Adrenal gland (tissue), 12 donors: ENCODE data around the gene ZNF284. TPM values are rescaled to one million over a fixed set of nuclear protein-coding genes. Genes with fewer than 3 reads are reported as not detected.
"Not testable (repeated sequence)": the region's sequence is repeated elsewhere in the genome, so short reads cannot be mapped to it uniquely, and the experiment has no call there.

Experiments used
- DNase-seq, 7 donors: peaks; one replicate each; pipeline ENCODE4 v3.0.0-alpha.2; 2019 to 2020
- H3K27ac ChIP-seq, 5 donors: fragments of 200-600 bp; sonication (generic) in 4 of 5; 1 replicate in 3 of 5; 2 replicates in 2 of 5; pipeline versions ENCODE4 v1.5.1 to v1.8.0; 2016 to 2020; ENCODE audit warnings: mild to moderate bottlenecking in 1 of 5
- H3K27me3 ChIP-seq: fragments of 200-600 bp; 2 replicates; pipeline ENCODE4 v1.8.0; 2021
- H3K36me3 ChIP-seq, 2 donors: fragments of 200-600 bp; replicated peaks in 1 of 2; 1 replicate in 1 of 2; 2 replicates in 1 of 2; pipeline versions ENCODE4 v1.5.1 to v1.8.0; 2018 to 2022
- H3K4me1 ChIP-seq, 2 donors: fragments of 200-600 bp; replicated peaks in 1 of 2; 1 replicate in 1 of 2; 2 replicates in 1 of 2; pipeline versions ENCODE4 v1.5.1 to v1.8.0; 2018 to 2021
- H3K4me3 ChIP-seq, 4 donors: fragments of 200-600 bp; sonication (generic) in 3 of 4; one replicate each; pipeline ENCODE4 v1.5.1; 2016 to 2018
- H3K9me3 ChIP-seq, 3 donors: fragments of 200-600 bp; sonication (generic) in 1 of 3; replicated peaks in 1 of 3; 1 replicate in 2 of 3; 2 replicates in 1 of 3; pipeline versions ENCODE4 v1.5.1 to v1.8.0; 2016 to 2021
- POLR2A ChIP-seq, 2 donors: fragments of 450-650 bp; IDR thresholded peaks; one replicate each; pipeline ENCODE4 v1.6.1; 2017; ENCODE audit warnings: antibody characterized with exemption in 2 of 2, mild to moderate bottlenecking in 2 of 2, moderate library complexity in 1 of 2
- WGBS, 4 donors: extraction: QIAGEN DNeasy Blood & Tissue Kit in 2 of 4; methylation state at CpG; one replicate each; pipeline versions ENCODE4 v1.1.5 to v1.1.7; 2013 to 2017; 5-methylcytosine and 5-hydroxymethylcytosine counted together
- intact Hi-C, 2 donors: fragments of 100-400 bp; cut with DNase I; formaldehyde crosslinking; loops; one replicate each; pipeline versions ENCODE4 v1.14.1 to v1.15.0; 2022 to 2023
- polyA plus RNA-seq, 3 donors: library from polyadenylated mRNA; stranded (reverse); fragments of 200-250 nt in 2 of 3; fragments of 350-450 nt in 1 of 3; fragmentation: Illumina TruSeq in 1 of 3; extraction: RNeasy Lipid Tissue Mini Kit (QIAGEN cat#74804) in 1 of 3; gene quantifications; one replicate each; pipeline ENCODE4 v1.2.3, GENCODE V29; 2013 to 2014
- total RNA-seq, 9 donors: library from RNA; depleted of rRNA in 4 of 9; stranded (reverse); fragments of >200 nt in 4 of 9; fragments of 120-200 nt in 1 of 9; fragmentation: NEBNext Ultra II Directional in 1 of 9; extraction: Animal tissue kit (Norgen Biotek cat#: 25700) in 1 of 9; gene quantifications; one replicate each; pipeline versions ENCODE4 v1.1.0 to v1.2.4, GENCODE V29; 2013 to 2023
- TF ChIP-seq, protein P1 (sequence below), 6 experiments: fragments of 450-650 bp in 4 of 6; fragments of 200-600 bp in 2 of 6; sonication (generic) in 1 of 6; IDR thresholded peaks; 1 replicate in 5 of 6; 2 replicates in 1 of 6; pipeline versions ENCODE4 v1.5.1 to v1.8.0; 2016 to 2021; ENCODE audit warnings: antibody characterized with exemption in 6 of 6, mild to moderate bottlenecking in 2 of 6, moderate library complexity in 1 of 6
- donor health status: healthy with polysubstance abuse.
- donor health status: Bipolar disorder and iron deficiency.
- donor health status: DM: yes; HTN: yes; CAD: no.
- donor health status: DM: no; HTN: no; CAD: no.
- donor health status: DM: no; HTN: no; CAD: no.
- donor health status: DM: yes; HTN: yes; CAD: no.

The ZNF284 gene
- total and polyA plus RNA-seq, 12 donors: 1.1 to 4.3 (median 2.7) TPM

DNA sequence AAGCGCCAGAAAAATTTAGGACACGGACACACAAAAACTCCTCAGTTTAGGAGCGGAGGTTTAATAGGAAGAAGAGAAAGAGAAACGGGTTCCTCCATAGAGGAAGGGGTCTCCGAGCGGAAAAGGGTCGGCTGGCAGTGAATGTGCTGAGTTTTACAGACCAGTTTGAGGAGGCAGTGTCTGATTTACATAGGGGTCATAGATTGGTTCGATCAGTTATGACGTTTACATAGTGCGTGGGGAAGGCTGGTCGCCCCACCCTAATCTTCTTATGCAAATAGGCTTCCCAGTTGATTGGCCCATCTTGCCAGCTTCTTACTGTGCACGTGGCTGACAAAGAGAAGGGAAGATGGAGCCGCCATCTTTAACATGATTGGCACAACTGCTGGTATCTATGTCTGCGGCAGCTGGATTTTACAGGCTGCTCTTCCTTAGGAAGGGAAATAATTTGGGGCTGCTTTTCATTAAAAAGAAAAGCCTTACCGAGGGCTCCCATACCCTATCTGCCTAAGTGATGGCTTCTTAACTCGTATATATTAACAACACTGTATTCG, 40.0 kb downstream of the ZNF284 start:
- Histone ChIP-seq H3K4me3 (peak overlapping the region in 1 of 4 donors; percentile 65), H3K36me3 (no peaks in the 10 kb centered on the region), H3K9me3 (peaks cover 0 to 35% (median 0%) of the 10 kb centered on the region in 3 donors), H3K27ac (peak overlapping the region in 1 of 5 donors; percentile 78), H3K27me3 (no peaks in the 10 kb centered on the region), H3K4me1 (peaks cover 8 to 24% of the 10 kb centered on the region in 2 donors)
- intact Hi-C loops: no loop called here
- WGBS, 4 donors: 10 to 19% (median 18%) methylated on average over 17 of the region's 17 CpGs
- TF ChIP-seq, protein P1, sequence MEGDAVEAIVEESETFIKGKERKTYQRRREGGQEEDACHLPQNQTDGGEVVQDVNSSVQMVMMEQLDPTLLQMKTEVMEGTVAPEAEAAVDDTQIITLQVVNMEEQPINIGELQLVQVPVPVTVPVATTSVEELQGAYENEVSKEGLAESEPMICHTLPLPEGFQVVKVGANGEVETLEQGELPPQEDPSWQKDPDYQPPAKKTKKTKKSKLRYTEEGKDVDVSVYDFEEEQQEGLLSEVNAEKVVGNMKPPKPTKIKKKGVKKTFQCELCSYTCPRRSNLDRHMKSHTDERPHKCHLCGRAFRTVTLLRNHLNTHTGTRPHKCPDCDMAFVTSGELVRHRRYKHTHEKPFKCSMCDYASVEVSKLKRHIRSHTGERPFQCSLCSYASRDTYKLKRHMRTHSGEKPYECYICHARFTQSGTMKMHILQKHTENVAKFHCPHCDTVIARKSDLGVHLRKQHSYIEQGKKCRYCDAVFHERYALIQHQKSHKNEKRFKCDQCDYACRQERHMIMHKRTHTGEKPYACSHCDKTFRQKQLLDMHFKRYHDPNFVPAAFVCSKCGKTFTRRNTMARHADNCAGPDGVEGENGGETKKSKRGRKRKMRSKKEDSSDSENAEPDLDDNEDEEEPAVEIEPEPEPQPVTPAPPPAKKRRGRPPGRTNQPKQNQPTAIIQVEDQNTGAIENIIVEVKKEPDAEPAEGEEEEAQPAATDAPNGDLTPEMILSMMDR (IDR thresholded peaks at IDR 0.05): peak in 1 of 6 experiments; percentile 4
- no peak for TF ChIP-seq POLR2A (IDR thresholded peaks at IDR 0.05)
- DNase-seq: peak in 6 of 7 donors; percentile 12 to 75 (median 33)

DNA sequence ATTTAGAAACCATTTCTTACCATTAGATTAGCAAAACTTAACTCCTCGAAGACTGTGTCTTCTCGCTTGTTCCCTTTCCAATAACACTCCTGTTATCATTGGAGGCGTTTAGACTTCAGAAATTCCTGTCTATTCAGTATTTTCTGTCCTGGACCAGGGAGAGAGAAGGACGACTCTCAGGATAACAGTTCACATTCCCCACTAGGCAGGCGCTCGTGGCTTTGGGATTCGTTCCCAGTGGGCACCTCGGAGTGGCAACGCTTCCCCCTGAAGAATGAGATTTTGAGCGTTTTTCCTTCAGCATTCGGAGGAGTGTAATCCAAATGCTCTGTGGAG, 40.8 kb downstream of the ZNF284 start:
- Histone ChIP-seq H3K4me3 (peak overlapping the region in 2 of 4 donors; percentile 65), H3K27me3 (no peaks in the 10 kb centered on the region), H3K27ac (peak overlapping the region in 3 of 5 donors; percentile 53 to 78 (median 75)), H3K36me3 (peaks cover 0 to 1% of the 10 kb centered on the region in 2 donors), H3K9me3 (peaks cover 0 to 28% (median 0%) of the 10 kb centered on the region in 3 donors), H3K4me1 (peaks cover 8 to 24% of the 10 kb centered on the region in 2 donors)
- DNase-seq: no peak
- intact Hi-C loops: no loop called here
- peak in 1 of 2 donors; percentile 5 for TF ChIP-seq POLR2A (IDR thresholded peaks at IDR 0.05)
- TF ChIP-seq, protein P1 (IDR thresholded peaks at IDR 0.05): peak in 1 of 6 experiments; percentile 7
- 0 to 1% (median 0%) methylated on average over 11 of the region's 11 CpGs for WGBS, 4 donors

DNA sequence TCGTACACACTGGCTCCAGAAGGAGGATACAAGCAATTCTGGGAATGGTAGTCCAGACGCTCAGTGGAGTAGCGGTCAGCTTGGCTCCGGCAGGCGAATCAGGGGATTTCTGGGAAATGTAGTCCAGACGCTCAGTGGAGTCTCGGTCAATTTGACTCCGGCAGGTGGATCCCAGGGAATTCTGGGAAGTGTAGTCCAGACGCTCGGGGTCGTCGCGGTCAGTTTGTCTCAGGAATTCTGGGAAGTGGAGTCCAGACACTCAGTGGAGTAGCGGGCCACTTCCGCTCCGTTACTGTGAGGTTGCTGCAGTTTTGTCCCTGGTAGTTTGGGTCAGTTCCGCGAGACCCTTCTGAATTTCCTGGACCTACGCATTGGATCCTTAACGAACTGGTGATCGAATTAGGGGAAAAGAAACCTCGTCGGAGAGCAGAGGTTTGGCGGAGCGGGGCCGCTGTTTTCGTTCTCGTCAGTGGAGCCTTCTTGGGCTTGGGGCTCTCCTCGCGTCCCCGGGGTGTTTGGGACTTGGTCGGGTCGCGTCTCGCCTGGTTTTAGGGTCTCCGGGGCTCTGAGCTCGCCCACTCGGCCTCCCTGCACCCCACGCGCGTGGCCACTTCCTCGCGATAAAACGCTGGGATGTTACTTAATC, 41.3 kb downstream of the ZNF284 start, which contains the start of gene ZNF225:
TSS of gene ZNF225 (plus strand) at position 262 of the 646 bp plus-strand sequence. CDS start 2,429 bp downstream, outside the sequence.
- H3K27ac ChIP-seq: peak within 1 kb of the TSS in 4 of 5 donors; percentile 33 to 82 (median 77)
- H3K4me3 ChIP-seq: peak within 1 kb of the TSS; percentile 0 to 90 (median 75)
- H3K9me3 ChIP-seq: peaks cover 0 to 23% (median 0%) of the 10 kb centered on the region in 3 donors
- TF ChIP-seq, protein P1 (IDR thresholded peaks at IDR 0.05): peak in 2 of 6 experiments; percentile 24 to 29
- peak; percentile 17 to 83 for TF ChIP-seq POLR2A (IDR thresholded peaks at IDR 0.05)
- H3K4me1 ChIP-seq: peaks cover 8 to 24% of the 10 kb centered on the region in 2 donors
- intact Hi-C loops: no loop called here
- peak; percentile 95 to 99 (median 97) for DNase-seq
- no peaks in the 10 kb centered on the region for H3K27me3 ChIP-seq
- WGBS, 4 donors: 0 to 1% (median 1%) methylated on average over 24 to 44 of the region's 44 CpGs
- peaks cover 0 to 6% of the 10 kb centered on the region in 2 donors for H3K36me3 ChIP-seq

DNA sequence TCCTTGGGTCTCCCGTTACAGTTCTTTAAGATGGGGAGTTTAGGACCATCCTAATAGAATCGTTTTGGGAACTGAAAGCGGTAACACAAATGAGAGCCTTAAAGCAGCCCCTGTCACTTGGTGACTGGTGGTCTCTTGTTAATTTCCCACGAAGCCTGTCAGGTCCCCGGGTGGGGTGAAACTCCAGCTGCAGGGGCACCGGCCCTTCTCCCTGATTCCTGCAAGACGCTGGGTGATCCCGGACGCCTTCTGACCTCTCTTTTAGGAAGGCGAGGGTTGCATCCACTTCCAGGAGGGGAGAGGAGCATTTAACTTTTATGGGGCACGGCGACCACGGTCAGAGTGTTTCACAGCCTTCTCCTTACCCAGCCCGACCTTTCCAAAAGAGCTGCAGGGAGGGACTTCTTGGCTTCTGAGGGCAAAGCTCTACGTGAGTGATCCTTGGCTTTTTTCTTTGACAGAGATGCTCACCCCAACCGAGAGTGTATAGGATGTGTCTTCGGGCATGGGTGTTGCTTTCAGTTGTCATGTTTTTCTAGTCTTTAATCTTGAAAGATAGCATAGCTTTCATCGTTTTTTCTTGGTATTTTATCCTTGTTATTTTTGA, 41.9 kb downstream of the ZNF284 start:
- H3K4me1 ChIP-seq: peaks cover 8 to 24% of the 10 kb centered on the region in 2 donors
- peak in 5 of 7 donors; percentile 6 to 30 (median 17) for DNase-seq
- peaks cover 0 to 16% (median 0%) of the 10 kb centered on the region in 3 donors for H3K9me3 ChIP-seq
- H3K36me3 ChIP-seq: peaks cover 0 to 13% of the 10 kb centered on the region in 2 donors
- intact Hi-C loops: no loop called here
- TF ChIP-seq, protein P1 (IDR thresholded peaks at IDR 0.05): no peak
- TF ChIP-seq POLR2A (IDR thresholded peaks at IDR 0.05): no peak
- H3K27ac ChIP-seq: peak overlapping the region in 4 of 5 donors; percentile 33 to 82 (median 77)
- H3K27me3 ChIP-seq: no peaks in the 10 kb centered on the region
- WGBS, 4 donors: 2 to 5% (median 3%) methylated on average over 12 to 18 of the region's 18 CpGs
- H3K4me3 ChIP-seq: peak overlapping the region; percentile 0 to 90 (median 75)

DNA sequence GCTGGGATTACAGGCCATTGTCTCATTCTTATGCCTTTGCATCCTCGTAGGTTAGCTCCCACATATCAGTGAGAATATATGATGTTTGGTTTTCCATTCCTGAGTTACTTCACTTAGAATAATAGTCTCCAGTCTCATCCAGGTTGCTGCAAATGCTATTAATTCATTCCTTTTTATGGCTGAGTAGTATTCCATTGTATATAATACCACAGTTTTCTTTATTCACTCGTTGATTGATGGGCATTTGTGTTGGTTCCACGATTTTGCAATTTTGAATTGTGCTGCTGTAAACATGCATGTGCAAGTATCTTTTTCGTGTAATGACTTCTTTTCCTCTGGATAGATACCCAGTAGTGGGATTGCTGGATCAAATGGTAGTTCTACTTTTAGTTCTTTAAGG, 49.2 kb downstream of the ZNF284 start:
- H3K27me3 ChIP-seq, H3K9me3 ChIP-seq, H3K27ac ChIP-seq, intact Hi-C loops, H3K4me3 ChIP-seq, DNase-seq, H3K4me1 ChIP-seq: not testable (repeated sequence)
- peaks cover 0 to 26% of the 10 kb centered on the region in 2 donors for H3K36me3 ChIP-seq
- WGBS, 4 donors: 93 to 97% (median 94%) methylated on average over 4 of the region's 4 CpGs
